IMR-90 (cell line): ENCODE measurements around the gene DEFB114. TPM values are rescaled to one million over a fixed set of nuclear protein-coding genes. Genes with fewer than 3 reads are reported as not detected.

Source experiments
- ATAC-seq: fragments of 200-7000 bp; cut with Tn5 transposase; 2 replicates; pipeline ENCODE4 v1.9.1; 2020; ENCODE audit warnings: low read depth, mild to moderate bottlenecking, moderate library complexity
- BruUV-seq: library from RNA; stranded (reverse); fragments of 400-500 nt; replicated peaks from 2 replicates; lab custom pipeline; 2021; lab: Mats Ljungman, UMichigan
- CTCF ChIA-PET: fragments of 300-600 bp; formaldehyde crosslinking; extraction: SDS; loops from one replicate; lab custom pipeline; 2021; ENCODE audit warnings: antibody characterized with exemption; lab: Yijun Ruan, JAX
- POLR2A ChIA-PET: fragments of 300-600 bp; sonication (Branson Sonifier 250); formaldehyde crosslinking; loops from one replicate; lab custom pipeline; 2022; ENCODE audit warnings: antibody characterized with exemption; ENCODE audit not compliant: unreplicated experiment; lab: Charles Lee
- DNase-seq: peaks from one replicate; pipeline ENCODE4 v3.0.0; 2013
- H2AFZ ChIP-seq: replicated peaks from 2 replicates; pipeline ENCODE3; 2013; ENCODE audit warnings: low read length, mild to moderate bottlenecking; ENCODE audit not compliant: poor library complexity
- H2AK5ac ChIP-seq: 2 replicates; pipeline ENCODE4 v1.6.1; 2013; ENCODE audit warnings: low read depth, low read length, inconsistent platforms
- H2AK9ac ChIP-seq: replicated peaks from 2 replicates; pipeline ENCODE3; 2013; ENCODE audit warnings: mild to moderate bottlenecking, low read depth, low read length, moderate library complexity; ENCODE audit not compliant: poor library complexity
- H2BK120ac ChIP-seq: 2 replicates; pipeline ENCODE4 v1.6.1; 2013; ENCODE audit warnings: low read depth, low read length, inconsistent platforms
- H2BK15ac ChIP-seq: 3 replicates; pipeline ENCODE4 v1.6.1; 2013; ENCODE audit warnings: low read depth, low read length, inconsistent platforms
- H2BK20ac ChIP-seq: 2 replicates; pipeline ENCODE4 v1.6.1; 2013; ENCODE audit warnings: low read depth, mild to moderate bottlenecking, inconsistent platforms, low read length, moderate library complexity
- H2BK5ac ChIP-seq: 2 replicates; pipeline ENCODE4 v1.6.1; 2013; ENCODE audit warnings: mild to moderate bottlenecking, low read depth, low read length, inconsistent platforms; ENCODE audit not compliant: poor library complexity, severe bottlenecking
- H3K14ac ChIP-seq: replicated peaks from 2 replicates; pipeline ENCODE4 v1.6.1; 2013; ENCODE audit warnings: low read depth, low read length, inconsistent platforms
- H3K18ac ChIP-seq: 2 replicates; pipeline ENCODE4 v1.6.1; 2013; ENCODE audit warnings: low read depth, low read length, control low read depth
- H3K23ac ChIP-seq: 2 replicates; pipeline ENCODE4 v1.6.1; 2013; ENCODE audit warnings: low read depth, low read length, inconsistent platforms
- H3K27ac ChIP-seq: 2 replicates; pipeline ENCODE4 v1.5.1; 2013; ENCODE audit warnings: mild to moderate bottlenecking, control low read depth, low read length; ENCODE audit not compliant: insufficient read depth
- H3K27me3 ChIP-seq: 2 replicates; pipeline ENCODE4 v1.6.1; 2013; ENCODE audit warnings: low read length; ENCODE audit not compliant: control insufficient read depth, insufficient read depth
- H3K36me3 ChIP-seq: 2 replicates; pipeline ENCODE4 v1.6.1; 2013; ENCODE audit warnings: low read length, mixed read lengths; ENCODE audit not compliant: control insufficient read depth, insufficient read depth
- H3K4ac ChIP-seq: 2 replicates; pipeline ENCODE4 v1.6.1; 2013; ENCODE audit warnings: low read depth, low read length, inconsistent platforms
- H3K4me1 ChIP-seq: 2 replicates; pipeline ENCODE4 v1.6.1; 2013; ENCODE audit warnings: low read length, mixed read lengths; ENCODE audit not compliant: control insufficient read depth, insufficient read depth
- H3K4me2 ChIP-seq: 2 replicates; pipeline ENCODE4 v1.6.1; 2013; ENCODE audit warnings: low read depth, mild to moderate bottlenecking, control low read depth, low read length, moderate library complexity
- H3K4me3 ChIP-seq: 2 replicates; pipeline ENCODE4 v1.5.1; 2013; ENCODE audit warnings: low read depth, mild to moderate bottlenecking, control low read depth, low read length, moderate library complexity; ENCODE audit not compliant: insufficient read depth
- H3K56ac ChIP-seq: 2 replicates; pipeline ENCODE4 v1.6.1; 2013; ENCODE audit warnings: low read length, inconsistent platforms; ENCODE audit not compliant: insufficient read depth; ENCODE audit errors: extremely low read depth
- H3K79me1 ChIP-seq, 2 experiments: 2 replicates each; pipeline ENCODE4 v1.6.1; 2013; ENCODE audit warnings: low read length in 2 of 2, inconsistent platforms in 1 of 2, low read depth in 1 of 2
- H3K9ac ChIP-seq: 2 replicates; pipeline ENCODE4 v1.6.1; 2013; ENCODE audit warnings: low read depth, low read length, control low read depth
- H3K9me1 ChIP-seq: 2 replicates; pipeline ENCODE4 v1.6.1; 2013; ENCODE audit warnings: low read length, inconsistent platforms; ENCODE audit not compliant: insufficient read depth
- H3K9me3 ChIP-seq: 2 replicates; pipeline ENCODE4 v1.6.1; 2013; ENCODE audit warnings: low read length; ENCODE audit not compliant: control insufficient read depth, insufficient read depth
- H4K20me1 ChIP-seq: 2 replicates; pipeline ENCODE4 v1.6.1; 2013; ENCODE audit warnings: low read length, inconsistent platforms; ENCODE audit not compliant: insufficient read depth
- H4K5ac ChIP-seq: 2 replicates; pipeline ENCODE4 v1.6.1; 2013; ENCODE audit warnings: mild to moderate bottlenecking, low read depth, low read length, control low read depth
- H4K8ac ChIP-seq, 2 experiments: 2 replicates each; pipeline ENCODE4 v1.6.1; 2013; ENCODE audit warnings: low read depth in 2 of 2, low read length in 2 of 2, control low read depth in 1 of 2, inconsistent platforms in 1 of 2
- H4K91ac ChIP-seq: 2 replicates; pipeline ENCODE4 v1.6.1; 2013; ENCODE audit warnings: low read depth, low read length, inconsistent platforms; ENCODE audit not compliant: insufficient read depth
- BHLHE40 ChIP-seq: fragments of 150-350 bp; IDR thresholded peaks from 2 replicates; pipeline ENCODE4 v1.6.1; 2016; ENCODE audit warnings: mild to moderate bottlenecking, low read depth, low read length
- POLR2A ChIP-seq: IDR thresholded peaks from 2 replicates; pipeline ENCODE4 v1.6.1; 2012; ENCODE audit warnings: mild to moderate bottlenecking, low read depth, low read length
- RFX5 ChIP-seq: IDR thresholded peaks from 2 replicates; pipeline ENCODE4 v1.8.0; 2012; ENCODE audit warnings: low read depth, mild to moderate bottlenecking, low read length, moderate library complexity
- WGBS, 2 experiments: methylation state at CpG; one replicate each; pipeline versions ENCODE4 v1.1.5 to v1.1.7; 2013; ENCODE audit warnings: missing lambda C conversion rate in 2 of 2; ENCODE audit not compliant: insufficient read length in 1 of 2; ENCODE audit errors: extremely low coverage in 2 of 2; 5-methylcytosine and 5-hydroxymethylcytosine counted together
- dilution Hi-C: fragments of 300-500 bp; cut with HindIII; formaldehyde crosslinking; loops from one replicate; pipeline ENCODE4 v1.14.3; 2018; ENCODE audit warnings: low sequenced_read_pairs; ENCODE audit not compliant: unreplicated experiment
- in situ Hi-C: fragments of 300-500 bp; cut with MboI; formaldehyde crosslinking; loops from 3 replicates; pipeline ENCODE4 v1.14.3; 2019; ENCODE audit warnings: low sequenced_read_pairs, inconsistent platforms, mixed read lengths
- intact Hi-C: fragments of 100-400 bp; cut with micrococcal nuclease; formaldehyde crosslinking; loops from 2 replicates; pipeline ENCODE4 v1.10.0; 2022
- polyA plus RNA-seq, 3 experiments: library from polyadenylated mRNA; depleted of rRNA; stranded (reverse); fragments of >200 nt; gene quantifications; 2 replicates each; pipeline ENCODE4 v1.2.3, GENCODE V29; 2012; ENCODE audit warnings: low replicate concordance in 1 of 3
- total RNA-seq: library from RNA; depleted of rRNA; stranded (reverse); fragments of >200 nt; gene quantifications from 2 replicates; pipeline ENCODE4 v1.2.3, GENCODE V29; 2012
- TF ChIP-seq, protein P1 (sequence below): fragments of 150-350 bp; IDR thresholded peaks from 2 replicates; pipeline ENCODE4 v1.6.1; 2016; ENCODE audit warnings: low read depth, mild to moderate bottlenecking, low read length, moderate library complexity, borderline replicate concordance
- TF ChIP-seq, protein P2 (sequence below): conservative IDR thresholded peaks from 2 replicates; pipeline ENCODE4 v1.5.1; 2012; ENCODE audit warnings: mild to moderate bottlenecking, low read depth, low read length, improper control_type of control experiment

The DEFB114 gene
- total and polyA plus RNA-seq, 2 of the 4 experiments (the other 2 are of a cell fraction): not detected

DNA sequence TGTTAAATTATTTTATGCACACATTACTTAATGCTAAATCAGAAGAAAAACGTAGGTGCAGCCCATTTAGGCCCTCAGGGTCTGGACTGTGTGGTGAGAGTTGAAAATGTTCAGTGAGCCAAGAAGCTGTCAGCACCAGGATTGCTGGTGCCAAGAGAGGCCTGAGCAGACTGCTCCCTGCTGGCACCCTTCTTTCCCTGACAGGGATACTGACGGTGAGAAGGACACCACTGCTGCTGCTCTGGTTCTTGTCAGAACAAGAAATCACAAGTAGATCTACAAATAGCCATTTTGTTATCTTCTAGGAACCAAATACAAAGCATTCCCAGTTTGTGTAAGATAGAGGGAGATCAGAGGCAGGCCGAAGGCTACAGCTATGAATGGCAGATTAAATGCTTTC lies 48.9 kb downstream of the DEFB114 start:
- Histone ChIP-seq H3K4ac (no peak overlapping the region), H4K20me1 (no peaks in the 10 kb centered on the region), H2AK9ac (no peak overlapping the region), H3K56ac (no peak overlapping the region), H4K91ac (no peak overlapping the region), H3K14ac (no peak overlapping the region), H3K27me3 (no peaks in the 10 kb centered on the region), H2BK20ac (no peak overlapping the region), H3K36me3 (no peaks in the 10 kb centered on the region), H3K23ac (no peak overlapping the region), H3K9me3 (no peaks in the 10 kb centered on the region), H3K9me1 (no peaks in the 10 kb centered on the region), H2AK5ac (no peak overlapping the region), H3K9ac (no peak overlapping the region), H3K79me1 (no peaks in the 10 kb centered on the region), H3K4me1 (no peaks in the 10 kb centered on the region), H2BK120ac (no peak overlapping the region), H3K4me3 (no peak overlapping the region), H4K5ac (no peak overlapping the region), H3K18ac (no peak overlapping the region), H2BK15ac (no peak overlapping the region), H2AFZ (no peak overlapping the region), H3K4me2 (no peak overlapping the region), H3K27ac (no peak overlapping the region), H4K8ac (no peak overlapping the region), H2BK5ac (no peak overlapping the region)
- in situ Hi-C loops (no loop called here), dilution Hi-C loops (no loop called here), intact Hi-C loops (no loop called here)
- ChIA-PET CTCF (no interaction called here), POLR2A (no interaction called here)
- no CpG with 5 or more reads among the region's 3 CpGs for WGBS, 2 experiments
- DNase-seq: no peak
- no TSS peak for BruUV-seq
- no peak for ATAC-seq
- no peak for TF ChIP-seq BHLHE40
- TF ChIP-seq POLR2A: no peak
- TF ChIP-seq, protein P1, sequence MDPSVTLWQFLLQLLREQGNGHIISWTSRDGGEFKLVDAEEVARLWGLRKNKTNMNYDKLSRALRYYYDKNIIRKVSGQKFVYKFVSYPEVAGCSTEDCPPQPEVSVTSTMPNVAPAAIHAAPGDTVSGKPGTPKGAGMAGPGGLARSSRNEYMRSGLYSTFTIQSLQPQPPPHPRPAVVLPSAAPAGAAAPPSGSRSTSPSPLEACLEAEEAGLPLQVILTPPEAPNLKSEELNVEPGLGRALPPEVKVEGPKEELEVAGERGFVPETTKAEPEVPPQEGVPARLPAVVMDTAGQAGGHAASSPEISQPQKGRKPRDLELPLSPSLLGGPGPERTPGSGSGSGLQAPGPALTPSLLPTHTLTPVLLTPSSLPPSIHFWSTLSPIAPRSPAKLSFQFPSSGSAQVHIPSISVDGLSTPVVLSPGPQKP: no peak
- TF ChIP-seq, protein P2, sequence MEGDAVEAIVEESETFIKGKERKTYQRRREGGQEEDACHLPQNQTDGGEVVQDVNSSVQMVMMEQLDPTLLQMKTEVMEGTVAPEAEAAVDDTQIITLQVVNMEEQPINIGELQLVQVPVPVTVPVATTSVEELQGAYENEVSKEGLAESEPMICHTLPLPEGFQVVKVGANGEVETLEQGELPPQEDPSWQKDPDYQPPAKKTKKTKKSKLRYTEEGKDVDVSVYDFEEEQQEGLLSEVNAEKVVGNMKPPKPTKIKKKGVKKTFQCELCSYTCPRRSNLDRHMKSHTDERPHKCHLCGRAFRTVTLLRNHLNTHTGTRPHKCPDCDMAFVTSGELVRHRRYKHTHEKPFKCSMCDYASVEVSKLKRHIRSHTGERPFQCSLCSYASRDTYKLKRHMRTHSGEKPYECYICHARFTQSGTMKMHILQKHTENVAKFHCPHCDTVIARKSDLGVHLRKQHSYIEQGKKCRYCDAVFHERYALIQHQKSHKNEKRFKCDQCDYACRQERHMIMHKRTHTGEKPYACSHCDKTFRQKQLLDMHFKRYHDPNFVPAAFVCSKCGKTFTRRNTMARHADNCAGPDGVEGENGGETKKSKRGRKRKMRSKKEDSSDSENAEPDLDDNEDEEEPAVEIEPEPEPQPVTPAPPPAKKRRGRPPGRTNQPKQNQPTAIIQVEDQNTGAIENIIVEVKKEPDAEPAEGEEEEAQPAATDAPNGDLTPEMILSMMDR: no peak
- TF ChIP-seq RFX5: no peak
